Suprapubic skin (tissue), 4 donors: ENCODE measurements around the gene HOXB5.

ENCODE experiments used
- CTCF ChIP-seq, 2 donors: fragments of 200-600 bp in 1 of 2; fragments of 450-650 bp in 1 of 2; sonication (generic) in 1 of 2; IDR thresholded peaks; one replicate each; pipeline ENCODE4 v1.5.1; 2016 to 2019; ENCODE audit warnings: antibody characterized with exemption in 2 of 2, mild to moderate bottlenecking in 1 of 2, moderate library complexity in 1 of 2
- POLR2A ChIP-seq, 2 donors: fragments of 450-650 bp; IDR thresholded peaks; one replicate each; pipeline ENCODE4 v1.6.1; 2017; ENCODE audit warnings: antibody characterized with exemption in 2 of 2, mild to moderate bottlenecking in 2 of 2, moderate library complexity in 2 of 2
- POLR2AphosphoS5 ChIP-seq, 3 donors: sonication (generic); formaldehyde crosslinking; IDR thresholded peaks; one replicate each; pipeline ENCODE4 v1.6.1; 2017; ENCODE audit warnings: antibody characterized with exemption in 3 of 3

GRCh38 chr17:48551214-48551555 is 42.4 kb downstream of the HOXB5 start:
- TF ChIP-seq CTCF (IDR thresholded peaks at IDR 0.05), result no peak
- TF ChIP-seq POLR2A (IDR thresholded peaks at IDR 0.05), result no peak
- TF ChIP-seq POLR2AphosphoS5 (IDR thresholded peaks at IDR 0.05), result no peak
